NCI-H1436 (cell line): ENCODE data around the gene TRAFD1.

Experiments
- DNase-seq: peaks from one replicate; lab custom pipeline; 2025; lab: John Stamatoyannopoulos, UW

TRAFD1 gene

GRCh38 chr12:112176321-112177010 lies 51.1 kb downstream of the TRAFD1 start:
- DNase-seq = no peak

GRCh38 chr12:112178796-112179195 lies 53.4 kb downstream of the TRAFD1 start:
- DNase-seq = no peak

GRCh38 chr12:112179341-112179740 lies 54.0 kb downstream of the TRAFD1 start:
- no peak for DNase-seq

- DNase-seq = no peak
Observed at GRCh38 chr12:112179916-112180315, 54.6 kb downstream of the TRAFD1 start.

GRCh38 chr12:112180422-112180821 lies 55.1 kb downstream of the TRAFD1 start:
- no peak for DNase-seq

GRCh38 chr12:112182499-112182898 lies 57.1 kb downstream of the TRAFD1 start:
- DNase-seq = no peak

- DNase-seq = no peak
Observed at GRCh38 chr12:112183141-112184021, 58.0 kb downstream of the TRAFD1 start.

GRCh38 chr12:112184056-112184887 lies 58.9 kb downstream of the TRAFD1 start:
- DNase-seq = no peak

- DNase-seq = no peak
Observed at GRCh38 chr12:112185093-112185923, 59.9 kb downstream of the TRAFD1 start.

GRCh38 chr12:112188130-112188830 lies 62.9 kb downstream of the TRAFD1 start:
- DNase-seq = no peak

GRCh38 chr12:112190231-112191025 lies 65.1 kb downstream of the TRAFD1 start:
- DNase-seq = peak; percentile 45

GRCh38 chr12:112191201-112191600 lies 65.8 kb downstream of the TRAFD1 start:
- no peak for DNase-seq

- no peak for DNase-seq
Observed at GRCh38 chr12:112191840-112192321, 66.5 kb downstream of the TRAFD1 start.

GRCh38 chr12:112192475-112192874 lies 67.1 kb downstream of the TRAFD1 start:
- no peak for DNase-seq

- no peak for DNase-seq
Observed at GRCh38 chr12:112194601-112195247, 69.4 kb downstream of the TRAFD1 start.

GRCh38 chr12:112196196-112196875 lies 71.0 kb downstream of the TRAFD1 start:
- no peak for DNase-seq

GRCh38 chr12:112198120-112198733 lies 72.9 kb downstream of the TRAFD1 start:
- peak; percentile 45 for DNase-seq

- no peak for DNase-seq
Observed at GRCh38 chr12:112199136-112199535, 73.8 kb downstream of the TRAFD1 start.
